Measurements from ENCODE around the gene GPRIN2. TPM values are rescaled to one million over a fixed set of nuclear protein-coding genes. Genes with fewer than 3 reads are reported as not detected.
A peak's percentile ranks its signal among the peaks of the same experiment; 100 is the strongest.

The GPRIN2 gene
- total and polyA plus RNA-seq, 3 donors from 2014 or later: 4.3 to 5.7 (median 4.9) TPM

GRCh38 chr10:46555366-46555712 is 1.1 kb downstream of the GPRIN2 start:
- peak; percentile 11 for DNase-seq
- H3K27me3 ChIP-seq: no peaks in the 10 kb centered on the region
- no peak overlapping the region for H3K27ac ChIP-seq
- intact Hi-C loops (cut with DNase I; ENCODE audit: low total_unique reads): no loop called here
- no peaks in the 10 kb centered on the region for H3K36me3 ChIP-seq (ENCODE audit: low read depth, missing control alignments)
- peak overlapping the region in 1 of 2 donors; percentile 43 for H3K4me3 ChIP-seq
- TF ChIP-seq POLR2A (IDR thresholded peaks at IDR 0.05) (no peak), CTCF (IDR thresholded peaks at IDR 0.05) (no peak)
- 56 to 67% methylated on average over 4 of the region's 4 CpGs for WGBS, 2 donors
- H3K4me1 ChIP-seq: peaks cover 6% of the 10 kb centered on the region
- no peaks in the 10 kb centered on the region for H3K9me3 ChIP-seq

- H3K36me3 ChIP-seq (ENCODE audit: low read depth, missing control alignments): no peaks in the 10 kb centered on the region
- TF ChIP-seq POLR2A (IDR thresholded peaks at IDR 0.05) (no peak), CTCF (IDR thresholded peaks at IDR 0.05) (no peak)
- peaks cover 6% of the 10 kb centered on the region for H3K4me1 ChIP-seq
- no peak for DNase-seq
- no peak overlapping the region for H3K27ac ChIP-seq
- WGBS, 2 donors: 84 to 87% methylated on average over 7 of the region's 7 CpGs
- H3K9me3 ChIP-seq: no peaks in the 10 kb centered on the region
- H3K4me3 ChIP-seq: no peak overlapping the region
- no peaks in the 10 kb centered on the region for H3K27me3 ChIP-seq
- intact Hi-C loops (cut with DNase I; ENCODE audit: low total_unique reads): no loop called here
Measured at GRCh38 chr10:46554166-46554781, 2.2 kb downstream of the GPRIN2 start.

GRCh38 chr10:46553238-46554049 is 3.0 kb downstream of the GPRIN2 start:
- H3K27ac ChIP-seq: no peak overlapping the region
- no peak for TF ChIP-seq CTCF (IDR thresholded peaks at IDR 0.05)
- no peak for TF ChIP-seq POLR2A (IDR thresholded peaks at IDR 0.05)
- H3K36me3 ChIP-seq (ENCODE audit: low read depth, missing control alignments): no peaks in the 10 kb centered on the region
- WGBS, 2 donors: 81 to 83% methylated on average over 2 of the region's 2 CpGs
- no peaks in the 10 kb centered on the region for H3K27me3 ChIP-seq
- intact Hi-C loops (cut with DNase I; ENCODE audit: low total_unique reads): no loop called here
- peak; percentile 14 for DNase-seq
- H3K4me1 ChIP-seq: peaks cover 6% of the 10 kb centered on the region
- no peaks in the 10 kb centered on the region for H3K9me3 ChIP-seq
- H3K4me3 ChIP-seq: no peak overlapping the region

GRCh38 chr10:46552526-46553237 is 3.8 kb downstream of the GPRIN2 start:
- Histone ChIP-seq H3K4me3 (no peak overlapping the region), H3K9me3 (no peaks in the 10 kb centered on the region), H3K36me3 (ENCODE audit: low read depth, missing control alignments) (no peaks in the 10 kb centered on the region), H3K27me3 (no peaks in the 10 kb centered on the region), H3K4me1 (peaks cover 6% of the 10 kb centered on the region), H3K27ac (no peak overlapping the region)
- TF ChIP-seq POLR2A (IDR thresholded peaks at IDR 0.05): no peak
- WGBS, 2 donors: 83 to 88% methylated on average over 10 of the region's 10 CpGs
- peak; percentile 10 for DNase-seq
- intact Hi-C loops (cut with DNase I; ENCODE audit: low total_unique reads): no loop called here

Measured in testis (tissue), 3 donors.